ENCODE measurements around the gene KIRREL3. TPM values are rescaled to one million over a fixed set of nuclear protein-coding genes. Genes with fewer than 3 reads are reported as not detected.

KIRREL3 gene
- total and polyA plus RNA-seq, 2 of the 4 experiments (the other 2 are of a cell fraction), result 10.9 to 15.9 TPM

DNA sequence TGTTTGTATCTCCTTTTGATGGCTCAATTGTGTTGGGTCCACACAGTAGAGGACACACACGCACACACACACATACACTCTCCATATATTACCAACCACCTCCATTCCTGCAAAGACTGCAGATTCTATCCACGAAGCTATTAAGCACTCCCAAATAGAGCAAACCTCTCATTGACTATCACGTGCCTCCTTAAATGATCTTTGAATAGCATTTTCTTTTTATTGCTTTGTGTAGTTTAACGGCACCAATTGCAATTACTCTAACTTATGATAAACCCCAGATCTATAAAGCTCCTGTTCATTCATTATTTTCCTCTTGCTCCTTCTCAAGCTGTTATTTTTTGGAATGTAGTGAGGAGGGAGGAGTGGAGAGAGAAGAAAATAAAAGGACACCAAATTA is 440.3 kb downstream of the KIRREL3 start:
- no peak overlapping the region for H2BK5ac ChIP-seq (ENCODE audit: low read depth, low read length, poor library complexity, severe bottlenecking)
- DNase-seq (no peak), ATAC-seq (ENCODE audit: low read depth) (no peak)
- no peak overlapping the region for H3K56ac ChIP-seq (ENCODE audit: extremely low read depth, insufficient read depth, low read length)
- H2AK9ac ChIP-seq (replicated peaks; ENCODE audit: low read depth, low read length, poor library complexity), result no peak overlapping the region
- H4K20me1 ChIP-seq (ENCODE audit: insufficient read depth, low read length), result peaks cover 12% of the 10 kb centered on the region; the same call in 1 of the 2 replicates
- H3K4ac ChIP-seq (ENCODE audit: low read depth, low read length), result no peak overlapping the region
- BruUV-seq (replicated peaks), result no TSS peak
- no peak overlapping the region for H3K4me2 ChIP-seq (ENCODE audit: low read depth, low read length)
- in situ Hi-C loops (cut with MboI; ENCODE audit: low sequenced_read_pairs), result no loop called here
- no peak overlapping the region for H3K23ac ChIP-seq (ENCODE audit: low read depth, low read length)
- no peaks in the 10 kb centered on the region for H3K9me3 ChIP-seq (ENCODE audit: control insufficient read depth, insufficient read depth, low read length)
- no peak overlapping the region for H2AK5ac ChIP-seq (ENCODE audit: low read depth, low read length)
- no peak overlapping the region for H3K4me3 ChIP-seq (ENCODE audit: insufficient read depth, low read depth, low read length)
- CTCF ChIA-PET, result interaction anchor here (0.8 to 1.5 kb wide), 2 partner anchors 9 to 80 kb away, joined by 3 read pairs; no protein-coding TSS in a partner anchor
- H3K9ac ChIP-seq (ENCODE audit: low read depth, low read length), result no peak overlapping the region
- H2BK20ac ChIP-seq (ENCODE audit: low read depth, low read length), result no peak overlapping the region
- H2AFZ ChIP-seq (replicated peaks; ENCODE audit: low read length, poor library complexity), result no peak overlapping the region
- no peak overlapping the region for H2BK15ac ChIP-seq (ENCODE audit: low read depth, low read length)
- H3K27me3 ChIP-seq (ENCODE audit: control insufficient read depth, insufficient read depth, low read length), result no peaks in the 10 kb centered on the region
- intact Hi-C loops (cut with micrococcal nuclease), result no loop called here
- no CpG with 5 or more reads among the region's 4 CpGs for WGBS, 2 experiments (ENCODE audit: extremely low coverage in 2 of 2, insufficient read length in 1 of 2)
- dilution Hi-C loops (cut with HindIII; ENCODE audit: low sequenced_read_pairs, unreplicated experiment), result no loop called here
- H2BK120ac ChIP-seq (ENCODE audit: low read depth, low read length), result no peak overlapping the region
- no peak overlapping the region for H3K18ac ChIP-seq (ENCODE audit: low read depth, low read length)
- peaks cover 9% of the 10 kb centered on the region for H3K9me1 ChIP-seq (ENCODE audit: insufficient read depth, low read length)
- H3K4me1 ChIP-seq (ENCODE audit: control insufficient read depth, insufficient read depth, low read length), result no peaks in the 10 kb centered on the region
- no peak overlapping the region for H4K5ac ChIP-seq (ENCODE audit: low read depth, low read length)
- no peak overlapping the region for H4K8ac ChIP-seq (ENCODE audit: low read depth in 2 of 2, low read length in 2 of 2)
- no peak overlapping the region for H3K27ac ChIP-seq (ENCODE audit: insufficient read depth, low read length)
- H3K79me1 ChIP-seq (ENCODE audit: low read depth in 1 of 2, low read length in 2 of 2), result no peaks in the 10 kb centered on the region
- H3K14ac ChIP-seq (replicated peaks; ENCODE audit: low read depth, low read length), result no peak overlapping the region
- no peak overlapping the region for H4K91ac ChIP-seq (ENCODE audit: insufficient read depth, low read depth, low read length)
- no peak for TF ChIP-seq FOS (IDR thresholded peaks at IDR 0.05; ENCODE audit: low read depth, low read length)
- no peak for TF ChIP-seq RAD21 (IDR thresholded peaks at IDR 0.05; ENCODE audit: low read length)
- TF ChIP-seq MXI1 (IDR thresholded peaks at IDR 0.05; ENCODE audit: borderline replicate concordance, low read depth, low read length), result no peak
- no peak for TF ChIP-seq CHD1 (IDR thresholded peaks at IDR 0.05; ENCODE audit: low read depth, low read length)
- no peak for TF ChIP-seq SMC3 (IDR thresholded peaks at IDR 0.05; ENCODE audit: low read depth, low read length)
- no peak for TF ChIP-seq POLR2A (IDR thresholded peaks at IDR 0.05; ENCODE audit: low read depth, low read length)
- TF ChIP-seq NFE2L2 (IDR thresholded peaks at IDR 0.05; ENCODE audit: low read depth, low read length), result no peak
- no peak for TF ChIP-seq RCOR1 (IDR thresholded peaks at IDR 0.05; ENCODE audit: insufficient replicate concordance, low read length)
- TF ChIP-seq, protein P1, sequence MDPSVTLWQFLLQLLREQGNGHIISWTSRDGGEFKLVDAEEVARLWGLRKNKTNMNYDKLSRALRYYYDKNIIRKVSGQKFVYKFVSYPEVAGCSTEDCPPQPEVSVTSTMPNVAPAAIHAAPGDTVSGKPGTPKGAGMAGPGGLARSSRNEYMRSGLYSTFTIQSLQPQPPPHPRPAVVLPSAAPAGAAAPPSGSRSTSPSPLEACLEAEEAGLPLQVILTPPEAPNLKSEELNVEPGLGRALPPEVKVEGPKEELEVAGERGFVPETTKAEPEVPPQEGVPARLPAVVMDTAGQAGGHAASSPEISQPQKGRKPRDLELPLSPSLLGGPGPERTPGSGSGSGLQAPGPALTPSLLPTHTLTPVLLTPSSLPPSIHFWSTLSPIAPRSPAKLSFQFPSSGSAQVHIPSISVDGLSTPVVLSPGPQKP (IDR thresholded peaks at IDR 0.05; ENCODE audit: borderline replicate concordance, low read depth, low read length), result no peak
- TF ChIP-seq CEBPB (IDR thresholded peaks at IDR 0.05; ENCODE audit: low read depth, low read length), result no peak
- no peak for TF ChIP-seq RFX5 (IDR thresholded peaks at IDR 0.05; ENCODE audit: low read depth, low read length)
- TF ChIP-seq, protein P2, sequence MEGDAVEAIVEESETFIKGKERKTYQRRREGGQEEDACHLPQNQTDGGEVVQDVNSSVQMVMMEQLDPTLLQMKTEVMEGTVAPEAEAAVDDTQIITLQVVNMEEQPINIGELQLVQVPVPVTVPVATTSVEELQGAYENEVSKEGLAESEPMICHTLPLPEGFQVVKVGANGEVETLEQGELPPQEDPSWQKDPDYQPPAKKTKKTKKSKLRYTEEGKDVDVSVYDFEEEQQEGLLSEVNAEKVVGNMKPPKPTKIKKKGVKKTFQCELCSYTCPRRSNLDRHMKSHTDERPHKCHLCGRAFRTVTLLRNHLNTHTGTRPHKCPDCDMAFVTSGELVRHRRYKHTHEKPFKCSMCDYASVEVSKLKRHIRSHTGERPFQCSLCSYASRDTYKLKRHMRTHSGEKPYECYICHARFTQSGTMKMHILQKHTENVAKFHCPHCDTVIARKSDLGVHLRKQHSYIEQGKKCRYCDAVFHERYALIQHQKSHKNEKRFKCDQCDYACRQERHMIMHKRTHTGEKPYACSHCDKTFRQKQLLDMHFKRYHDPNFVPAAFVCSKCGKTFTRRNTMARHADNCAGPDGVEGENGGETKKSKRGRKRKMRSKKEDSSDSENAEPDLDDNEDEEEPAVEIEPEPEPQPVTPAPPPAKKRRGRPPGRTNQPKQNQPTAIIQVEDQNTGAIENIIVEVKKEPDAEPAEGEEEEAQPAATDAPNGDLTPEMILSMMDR (conservative IDR thresholded peaks at IDR 0.05; ENCODE audit: low read depth, low read length), result no peak
- TF ChIP-seq MAZ (IDR thresholded peaks at IDR 0.05; ENCODE audit: borderline replicate concordance, low read depth, low read length), result no peak
- TF ChIP-seq, protein P3, sequence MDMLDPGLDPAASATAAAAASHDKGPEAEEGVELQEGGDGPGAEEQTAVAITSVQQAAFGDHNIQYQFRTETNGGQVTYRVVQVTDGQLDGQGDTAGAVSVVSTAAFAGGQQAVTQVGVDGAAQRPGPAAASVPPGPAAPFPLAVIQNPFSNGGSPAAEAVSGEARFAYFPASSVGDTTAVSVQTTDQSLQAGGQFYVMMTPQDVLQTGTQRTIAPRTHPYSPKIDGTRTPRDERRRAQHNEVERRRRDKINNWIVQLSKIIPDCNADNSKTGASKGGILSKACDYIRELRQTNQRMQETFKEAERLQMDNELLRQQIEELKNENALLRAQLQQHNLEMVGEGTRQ (IDR thresholded peaks at IDR 0.05; ENCODE audit: low read depth, low read length), result no peak
- no peak for TF ChIP-seq MAFK (IDR thresholded peaks at IDR 0.05; ENCODE audit: low read depth, low read length)
- TF ChIP-seq BHLHE40 (IDR thresholded peaks at IDR 0.05; ENCODE audit: low read depth, low read length), result no peak
- POLR2A ChIA-PET (ENCODE audit: unreplicated experiment), result no interaction called here
- no peaks in the 10 kb centered on the region for H3K36me3 ChIP-seq (ENCODE audit: control insufficient read depth, insufficient read depth, low read length)

All from IMR-90 (cell line).